HEK293T (cell line): ENCODE data around the gene MAN1A2.

Source experiments
- CTCF ChIA-PET: fragments of 350-600 bp; formaldehyde crosslinking; extraction: SDS; loops from one replicate; lab custom pipeline; 2021; ENCODE audit warnings: antibody characterized with exemption, inconsistent platforms; lab: Yijun Ruan, JAX
- POLR2A ChIA-PET: fragments of 350-600 bp; formaldehyde crosslinking; extraction: SDS; loops from one replicate; lab custom pipeline; 2020; ENCODE audit warnings: antibody characterized with exemption, inconsistent platforms; lab: Yijun Ruan, JAX
- DNase-seq: peaks from one replicate; pipeline ENCODE4 v3.0.0; 2012; ENCODE audit warnings: mixed read lengths; ENCODE audit errors: extremely low spot score
- ARNT ChIP-seq: fragments of 450-650 bp; IDR thresholded peaks from 2 replicates; pipeline ENCODE4 v1.6.1; 2017; ENCODE audit warnings: mild to moderate bottlenecking
- BHLHE40 ChIP-seq: fragments of 450-650 bp; IDR thresholded peaks from 2 replicates; pipeline ENCODE4 v1.6.1; 2016; ENCODE audit warnings: mild to moderate bottlenecking, moderate library complexity, borderline replicate concordance
- CTBP1 ChIP-seq: fragments of 450-650 bp; IDR thresholded peaks from 2 replicates; pipeline ENCODE4 v1.6.1; 2016; ENCODE audit warnings: borderline replicate concordance
- ELF4 ChIP-seq: fragments of 450-650 bp; IDR thresholded peaks from 2 replicates; pipeline ENCODE4 v1.6.1; 2017; ENCODE audit warnings: antibody characterized with exemption
- FOXA1 ChIP-seq: fragments of 450-650 bp; IDR thresholded peaks from 2 replicates; pipeline ENCODE4 v1.6.1; 2016; ENCODE audit warnings: mild to moderate bottlenecking
- FOXK2 ChIP-seq: fragments of 450-650 bp; IDR thresholded peaks from 2 replicates; pipeline ENCODE4 v1.6.1; 2016; ENCODE audit warnings: mild to moderate bottlenecking
- FOXM1 ChIP-seq: fragments of 450-650 bp; IDR thresholded peaks from 2 replicates; pipeline ENCODE4 v1.6.1; 2017; ENCODE audit warnings: mild to moderate bottlenecking, borderline replicate concordance
- HDGF ChIP-seq: fragments of 450-650 bp; IDR thresholded peaks from 2 replicates; pipeline ENCODE4 v1.6.1; 2017; ENCODE audit warnings: antibody characterized with exemption, borderline replicate concordance
- L3MBTL2 ChIP-seq: fragments of 450-650 bp; conservative IDR thresholded peaks from 2 replicates; pipeline ENCODE4 v1.6.1; 2016; ENCODE audit warnings: mild to moderate bottlenecking
- LEF1 ChIP-seq: fragments of 450-650 bp; IDR thresholded peaks from 2 replicates; pipeline ENCODE4 v1.6.1; 2017; ENCODE audit warnings: mild to moderate bottlenecking, borderline replicate concordance
- NFRKB ChIP-seq: fragments of 450-650 bp; IDR thresholded peaks from 2 replicates; pipeline ENCODE4 v1.6.1; 2016; ENCODE audit warnings: mild to moderate bottlenecking, moderate library complexity
- SP1 ChIP-seq: fragments of 450-650 bp; IDR thresholded peaks from 2 replicates; pipeline ENCODE4 v1.6.1; 2017
- SUZ12 ChIP-seq: fragments of 450-650 bp; IDR thresholded peaks from 2 replicates; pipeline ENCODE4 v1.6.1; 2016; ENCODE audit warnings: mild to moderate bottlenecking
- TARDBP ChIP-seq: fragments of 450-650 bp; IDR thresholded peaks from 2 replicates; pipeline ENCODE4 v1.6.1; 2016
- ZNF384 ChIP-seq: fragments of 450-650 bp; IDR thresholded peaks from 2 replicates; pipeline ENCODE4 v1.6.1; 2016
- TF ChIP-seq, protein P1 (sequence below): fragments of 450-650 bp; IDR thresholded peaks from 2 replicates; pipeline ENCODE4 v1.6.1; 2016

Gene MAN1A2

DNA sequence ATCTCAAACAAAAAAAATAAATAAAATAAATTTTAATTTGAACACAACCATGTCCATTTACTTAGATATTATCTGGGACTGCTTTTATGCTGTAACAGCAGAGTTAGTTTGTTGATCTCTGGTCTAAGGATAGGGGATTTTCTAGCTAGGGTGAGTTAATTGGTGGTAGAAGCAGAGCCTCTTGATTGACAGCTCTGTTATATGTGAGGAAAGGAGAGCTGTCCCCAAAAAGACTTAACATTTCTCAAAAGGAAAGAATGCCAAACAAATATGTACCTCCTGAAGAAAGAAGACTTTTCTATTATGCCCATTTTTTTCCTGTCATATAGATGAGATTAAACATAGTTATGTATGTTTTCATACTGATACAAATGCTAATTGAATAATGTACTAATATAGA, 37.8 kb downstream of the MAN1A2 start:
- DNase-seq, result no peak
- POLR2A ChIA-PET, result no interaction called here
- TF ChIP-seq, protein P1, sequence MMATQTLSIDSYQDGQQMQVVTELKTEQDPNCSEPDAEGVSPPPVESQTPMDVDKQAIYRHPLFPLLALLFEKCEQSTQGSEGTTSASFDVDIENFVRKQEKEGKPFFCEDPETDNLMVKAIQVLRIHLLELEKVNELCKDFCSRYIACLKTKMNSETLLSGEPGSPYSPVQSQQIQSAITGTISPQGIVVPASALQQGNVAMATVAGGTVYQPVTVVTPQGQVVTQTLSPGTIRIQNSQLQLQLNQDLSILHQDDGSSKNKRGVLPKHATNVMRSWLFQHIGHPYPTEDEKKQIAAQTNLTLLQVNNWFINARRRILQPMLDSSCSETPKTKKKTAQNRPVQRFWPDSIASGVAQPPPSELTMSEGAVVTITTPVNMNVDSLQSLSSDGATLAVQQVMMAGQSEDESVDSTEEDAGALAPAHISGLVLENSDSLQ, result peak; percentile 72
- no peak for TF ChIP-seq SP1
- TF ChIP-seq CTBP1, result no peak
- no peak for TF ChIP-seq FOXM1
- no peak for TF ChIP-seq FOXA1
- CTCF ChIA-PET, result no interaction called here

DNA sequence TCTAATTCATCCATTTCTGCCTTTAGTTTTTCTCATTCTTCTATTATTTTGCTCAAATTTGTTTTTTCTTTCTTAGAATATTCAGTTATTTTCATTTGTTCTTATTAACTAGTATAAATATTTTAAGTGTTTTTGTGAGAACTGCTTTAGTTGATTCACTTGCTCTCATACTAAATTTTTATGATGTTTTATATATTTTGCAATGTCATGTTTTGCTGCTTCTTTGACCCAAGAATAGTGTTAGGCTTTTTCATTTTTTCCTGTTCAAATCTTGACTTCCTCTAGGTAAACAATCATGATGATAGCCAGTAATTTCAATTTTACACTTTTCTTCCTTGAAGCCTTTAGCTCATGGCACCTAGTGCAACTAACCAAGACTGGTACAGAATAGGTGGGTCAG, 45.2 kb downstream of the MAN1A2 start:
- ChIA-PET POLR2A (no interaction called here), CTCF (no interaction called here)
- no peak for DNase-seq
- TF ChIP-seq SUZ12, result no peak
- no peak for TF ChIP-seq ELF4
- no peak for TF ChIP-seq NFRKB
- no peak for TF ChIP-seq L3MBTL2
- TF ChIP-seq FOXA1, result no peak
- no peak for TF ChIP-seq FOXM1
- no peak for TF ChIP-seq ZNF384
- TF ChIP-seq FOXK2, result no peak
- TF ChIP-seq TARDBP, result no peak
- TF ChIP-seq HDGF, result no peak

DNA sequence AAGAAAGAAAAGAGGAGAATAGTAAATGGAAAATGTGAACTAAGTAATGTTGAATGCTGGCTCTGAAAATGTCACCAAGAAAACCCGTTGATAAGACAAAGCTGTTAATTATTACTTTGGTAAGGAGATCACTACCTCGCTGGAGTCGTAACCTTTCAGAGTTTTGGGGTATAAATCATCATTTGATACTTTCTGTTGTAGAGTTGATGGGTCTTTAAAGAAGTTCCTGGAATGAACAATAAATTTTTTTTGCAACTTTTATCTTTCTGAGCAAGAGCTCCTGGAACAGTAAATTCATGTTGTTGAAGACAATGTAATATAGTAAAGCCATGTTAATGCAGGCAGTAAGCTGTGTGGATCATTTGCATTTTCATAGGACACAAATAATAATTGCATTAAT, 46.2 kb downstream of the MAN1A2 start:
- DNase-seq, result no peak
- CTCF ChIA-PET, result no interaction called here
- POLR2A ChIA-PET, result no interaction called here
- no peak for TF ChIP-seq SP1
- no peak for TF ChIP-seq NFRKB
- TF ChIP-seq CTBP1, result no peak
- TF ChIP-seq L3MBTL2, result no peak
- TF ChIP-seq FOXM1, result no peak
- no peak for TF ChIP-seq HDGF
- TF ChIP-seq BHLHE40, result no peak
- TF ChIP-seq ARNT, result no peak
- TF ChIP-seq FOXA1, result no peak
- TF ChIP-seq TARDBP, result no peak
- no peak for TF ChIP-seq LEF1
- TF ChIP-seq, protein P1, result no peak
- TF ChIP-seq SUZ12, result no peak
- TF ChIP-seq ELF4, result no peak
- no peak for TF ChIP-seq ZNF384
- no peak for TF ChIP-seq FOXK2

DNA sequence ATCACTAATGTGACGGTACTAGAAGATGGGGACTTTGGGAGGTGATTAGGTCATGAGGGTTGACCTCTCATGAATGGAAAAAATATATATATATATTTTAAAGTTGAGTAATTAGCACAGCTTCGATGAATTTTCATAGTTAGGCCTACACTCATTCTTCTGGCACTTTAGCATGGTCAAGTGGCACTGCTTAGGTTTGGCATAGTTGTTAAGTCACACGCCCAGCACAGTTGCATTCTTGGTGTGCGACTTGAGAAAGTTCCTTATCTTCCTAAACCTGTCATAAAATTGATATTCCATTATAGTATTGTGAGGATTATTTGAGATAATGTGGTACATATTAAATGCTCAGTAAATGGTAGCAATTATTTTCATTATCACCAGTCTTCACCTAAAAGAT, 47.7 kb downstream of the MAN1A2 start:
- TF ChIP-seq SP1, result no peak
- TF ChIP-seq BHLHE40, result no peak
- TF ChIP-seq LEF1, result no peak
- TF ChIP-seq SUZ12, result no peak
- no peak for TF ChIP-seq ELF4
- no peak for TF ChIP-seq FOXA1
- no peak for TF ChIP-seq CTBP1
- no peak for TF ChIP-seq ARNT
- ChIA-PET POLR2A (no interaction called here), CTCF (no interaction called here)
- DNase-seq, result no peak

DNA sequence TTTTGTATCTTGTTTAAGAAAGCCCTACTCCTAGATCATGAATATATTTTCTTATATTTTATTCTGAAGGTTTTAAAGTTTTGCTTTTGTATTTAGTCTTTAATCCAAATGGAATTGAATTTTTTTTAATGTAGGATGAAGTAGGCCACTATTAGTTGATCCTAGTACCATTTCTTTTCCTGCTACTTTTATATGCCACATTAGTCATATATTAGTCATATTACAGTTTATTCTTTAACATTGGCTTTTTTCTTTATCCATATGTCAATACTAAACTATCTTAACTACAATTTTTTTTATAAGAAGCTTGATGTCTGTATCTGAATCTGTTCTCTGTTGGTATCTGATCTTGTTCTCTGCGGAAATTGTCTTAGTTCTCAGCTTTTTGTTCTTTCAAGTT, 48.8 kb downstream of the MAN1A2 start:
- ChIA-PET POLR2A (no interaction called here), CTCF (no interaction called here)
- no peak for DNase-seq
- TF ChIP-seq ELF4 (no peak), LEF1 (no peak), NFRKB (no peak), HDGF (no peak), TARDBP (no peak), FOXM1 (no peak)
- TF ChIP-seq, protein P1, result no peak

DNA sequence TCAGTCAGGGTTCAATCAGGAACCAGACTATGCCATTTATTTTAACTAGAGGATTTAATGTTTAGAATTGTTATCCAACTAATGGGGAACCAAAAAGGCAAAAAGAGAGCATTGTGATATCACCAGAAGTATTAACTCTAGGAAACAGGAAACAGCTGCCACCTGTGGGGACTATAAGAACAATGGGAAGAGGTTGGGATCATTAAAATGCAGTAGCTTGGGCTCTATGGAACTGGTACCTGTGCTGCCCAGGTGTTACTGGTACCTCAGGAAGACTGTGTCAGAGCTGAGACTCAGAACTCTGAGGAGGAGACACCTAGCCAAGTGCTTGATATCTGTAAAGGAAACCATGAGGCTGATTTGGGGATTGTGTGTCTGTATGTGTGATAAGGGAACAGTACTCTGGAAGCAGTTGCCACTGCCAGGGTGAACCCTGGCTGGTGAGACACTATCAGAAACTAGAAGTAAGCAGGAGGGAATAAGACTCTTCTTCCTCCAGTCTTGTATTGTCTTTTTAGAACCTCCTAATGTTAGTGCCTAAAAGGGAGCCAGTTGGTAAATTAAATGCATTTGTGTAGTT, 49.4 kb downstream of the MAN1A2 start:
- TF ChIP-seq FOXM1 (no peak), ELF4 (no peak), CTBP1 (no peak), FOXK2 (no peak), TARDBP (no peak), SP1 (no peak), NFRKB (no peak), SUZ12 (no peak), ARNT (no peak), FOXA1 (no peak), LEF1 (no peak), L3MBTL2 (no peak), HDGF (no peak), ZNF384 (no peak)
- TF ChIP-seq, protein P1, result no peak
- DNase-seq, result no peak
- CTCF ChIA-PET, result no interaction called here
- POLR2A ChIA-PET, result no interaction called here
